ENCODE results near the gene PTTG1IP. TPM values are rescaled to one million over a fixed set of nuclear protein-coding genes. Genes with fewer than 3 reads are reported as not detected.

PTTG1IP gene
- total and polyA plus RNA-seq, 2 of the 13 experiments (the other 11 are each of a cell fraction or from before 2014, with no cell fraction given): 161 to 700 TPM

GRCh38 chr21:44878053-44878982 lies 4.8 kb upstream of the PTTG1IP start (continued):
- TF ChIP-seq ARNTL (CRISPR knock-in tag; IDR thresholded peaks at IDR 0.05) (no peak), TCF7 (IDR thresholded peaks at IDR 0.05; ENCODE audit: low read depth) (no peak), ZMAT5 (CRISPR knock-in tag; IDR thresholded peaks at IDR 0.05; ENCODE audit: borderline replicate concordance, low read depth) (no peak), ZNF746 (CRISPR knock-in tag; IDR thresholded peaks at IDR 0.05) (no peak), TSC22D2 (CRISPR knock-in tag; IDR thresholded peaks at IDR 0.05; ENCODE audit: borderline replicate concordance) (0 out of 2 replicates have a peak, but pooled peaks have one; percentile 59), ZNF775 (CRISPR knock-in tag; IDR thresholded peaks at IDR 0.05; ENCODE audit: borderline replicate concordance) (no peak), ATF4 (CRISPR knock-in tag; IDR thresholded peaks at IDR 0.05) (peak in 1 of 2 experiments; percentile 88; a peak in 2 of 4 replicates), BRF2 (CRISPR knock-in tag; IDR thresholded peaks at IDR 0.05) (no peak), POGK (CRISPR knock-in tag; conservative IDR thresholded peaks at IDR 0.05) (peak; percentile 61; the same call in 1 of the 2 replicates), SP4 (CRISPR knock-in tag; IDR thresholded peaks at IDR 0.05) (peak; percentile 49; the same call in 1 of the 2 replicates), CERS6 (CRISPR knock-in tag; IDR thresholded peaks at IDR 0.05) (no peak), IRX3 (CRISPR knock-in tag; IDR thresholded peaks at IDR 0.05; ENCODE audit: borderline replicate concordance, low read depth) (no peak), ZNF10 (CRISPR knock-in tag; IDR thresholded peaks at IDR 0.05; ENCODE audit: borderline replicate concordance, low read depth) (no peak), LRRFIP1 (CRISPR knock-in tag; conservative IDR thresholded peaks at IDR 0.05) (no peak), POLR2G (IDR thresholded peaks at IDR 0.05; ENCODE audit: low read depth, low read length) (peak; percentile 47), ZNF563 (CRISPR knock-in tag; IDR thresholded peaks at IDR 0.05) (no peak), TRAFD1 (CRISPR knock-in tag; IDR thresholded peaks at IDR 0.05; ENCODE audit: borderline replicate concordance) (no peak)

All from HepG2 (cell line).